HG03457 (cell line): ENCODE results near the gene PRKN.

Source experiments
- ATAC-seq: cut with Tn5 transposase; IDR thresholded peaks from one replicate; pipeline ENCODE4 v1.9.1; 2021; ENCODE audit warnings: moderate number of reproducible peaks; ENCODE audit not compliant: unreplicated experiment

Gene PRKN

DNA sequence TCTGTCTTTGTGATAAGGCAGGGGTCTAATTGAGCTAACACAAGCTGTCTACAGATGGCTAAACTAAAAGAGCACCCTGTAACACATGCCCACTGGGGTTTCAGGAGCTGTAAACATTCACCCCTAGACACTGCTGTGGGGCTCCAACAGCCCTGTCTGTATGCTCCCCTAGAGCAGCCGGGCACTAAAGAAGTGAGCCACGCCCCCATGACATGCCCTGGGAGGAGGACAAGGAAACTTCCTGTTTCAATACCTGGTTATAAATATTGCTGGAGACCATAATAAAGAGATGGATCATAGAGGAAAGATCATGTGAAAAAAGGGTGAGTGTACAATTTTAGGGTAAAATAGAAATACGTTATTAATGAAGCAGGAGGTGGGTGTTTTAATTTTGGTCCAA lies 786.0 kb downstream of the PRKN start:
- ATAC-seq: no peak

DNA sequence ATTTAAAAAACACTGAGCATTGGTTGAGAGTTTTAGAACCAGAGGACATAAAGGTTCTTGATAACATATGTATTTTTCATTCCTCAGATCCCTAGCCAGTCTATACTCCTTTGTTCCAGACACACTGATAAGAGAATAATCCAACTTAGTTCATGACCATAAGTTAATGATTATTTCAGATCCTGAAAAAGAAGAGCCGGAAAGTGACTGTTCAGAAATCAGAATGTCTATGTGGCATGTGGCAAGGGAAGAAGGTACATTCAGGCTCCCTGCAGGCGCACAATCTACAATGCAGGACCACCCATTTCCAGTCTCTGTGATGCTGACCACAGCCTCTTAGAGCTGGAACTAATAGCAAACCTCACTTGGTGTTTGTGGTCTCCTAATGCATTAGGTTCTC lies 787.0 kb downstream of the PRKN start:
- ATAC-seq: no peak

DNA sequence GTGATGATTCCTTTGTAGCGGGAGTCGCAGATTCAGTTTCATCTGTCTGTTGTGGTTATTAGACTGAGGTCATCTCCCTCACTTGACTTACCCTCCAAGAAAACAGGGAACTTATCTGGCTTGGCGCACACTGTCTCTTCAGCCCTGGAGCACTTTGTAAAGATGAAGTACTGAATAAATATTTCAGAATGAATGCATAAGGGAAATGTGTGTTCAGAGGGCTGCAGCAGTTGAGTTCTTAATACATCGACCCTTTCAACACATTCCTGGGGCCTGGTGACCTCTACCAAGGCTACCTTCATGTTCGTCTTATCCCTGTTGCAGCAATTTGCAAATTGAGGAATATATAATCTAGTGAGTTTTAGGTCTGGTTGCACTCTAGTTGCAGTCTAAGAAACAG lies 801.2 kb downstream of the PRKN start:
- no peak for ATAC-seq

DNA sequence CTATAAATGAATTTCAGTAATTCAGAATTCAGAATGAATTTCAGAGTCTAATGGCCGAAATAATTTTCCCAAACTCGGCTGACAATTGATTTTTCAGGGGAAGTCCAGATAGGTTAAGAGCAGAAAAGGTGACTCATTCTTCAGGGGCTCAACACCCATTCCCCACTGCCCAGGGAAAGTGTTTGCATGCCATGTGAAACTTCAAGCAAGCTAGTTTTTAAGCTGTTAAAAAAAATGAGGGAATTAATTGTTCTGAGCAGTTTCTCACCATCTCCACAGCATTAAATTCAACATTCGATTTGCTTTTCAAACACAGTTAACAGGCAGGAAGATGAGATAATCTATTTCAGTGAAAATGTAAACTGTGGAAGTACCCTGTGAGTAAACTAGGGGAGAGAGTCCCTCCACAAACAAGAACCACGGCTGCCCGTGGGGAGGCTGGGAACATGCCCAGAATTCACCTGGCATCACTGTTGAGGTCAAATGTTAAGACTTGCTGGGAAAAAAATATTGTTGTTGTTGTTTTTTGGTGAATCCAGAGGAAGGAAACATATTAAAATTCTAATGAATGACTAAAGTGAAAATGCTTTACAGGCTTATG lies 803.0 kb downstream of the PRKN start:
- ATAC-seq: no peak

DNA sequence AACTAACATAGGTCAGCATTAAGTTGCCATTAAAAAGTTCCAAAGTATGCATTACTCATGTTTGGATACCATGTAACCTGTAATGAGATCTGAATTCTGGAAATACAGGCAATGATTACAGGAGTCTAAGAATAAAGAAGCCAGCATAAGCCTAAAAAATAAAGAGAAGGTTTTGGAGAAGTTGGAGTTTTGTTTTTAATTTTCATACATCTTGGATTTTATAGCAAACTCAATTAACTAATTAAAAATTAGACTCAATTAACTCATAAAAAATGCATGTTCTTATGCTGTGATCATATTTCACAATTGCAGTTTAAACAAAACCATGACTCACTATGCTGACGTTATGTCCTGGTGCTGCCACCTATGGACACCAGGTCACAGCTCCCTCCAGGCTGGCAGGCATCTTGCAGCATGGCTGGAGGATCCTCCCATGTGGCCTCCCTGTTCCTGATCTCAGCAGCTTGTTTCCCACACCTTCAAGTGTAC lies 804.9 kb downstream of the PRKN start:
- ATAC-seq: no peak

DNA sequence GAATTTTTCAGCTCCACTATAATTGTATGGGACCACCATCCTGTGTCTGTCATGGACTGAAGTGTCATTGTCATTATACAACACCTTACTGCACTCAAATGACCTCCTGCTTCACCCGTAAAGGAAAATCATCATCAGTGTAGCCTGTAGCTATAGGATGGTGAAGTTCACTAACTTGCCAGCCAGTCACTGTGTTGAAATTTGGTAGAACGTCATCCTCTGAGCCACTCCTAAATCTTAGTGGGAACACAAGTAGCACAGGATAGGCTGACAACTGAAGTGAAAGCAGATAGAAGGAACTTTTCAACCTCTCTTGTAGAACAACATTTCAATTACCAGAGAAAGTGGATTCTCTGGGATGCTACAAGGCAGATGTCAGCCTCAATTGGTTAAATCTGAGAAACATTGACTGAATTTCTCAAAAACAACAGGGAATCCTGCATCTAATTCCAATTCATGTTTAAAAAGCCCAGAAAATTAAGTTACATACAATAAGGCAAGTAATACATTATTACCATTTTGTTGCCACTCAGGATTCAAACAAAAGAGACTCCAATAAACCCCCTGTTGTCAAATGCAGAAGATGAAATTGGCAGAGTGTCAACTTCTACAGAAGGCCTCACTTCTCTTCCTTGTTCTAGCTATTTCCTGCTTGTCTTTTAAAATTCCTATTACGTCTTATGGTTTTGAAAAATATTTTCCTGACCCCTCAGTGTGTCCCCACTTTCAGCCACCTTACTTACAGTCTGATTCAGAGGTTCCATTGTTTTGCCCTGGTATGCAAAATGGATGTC lies 805.8 kb downstream of the PRKN start:
- ATAC-seq: no peak

DNA sequence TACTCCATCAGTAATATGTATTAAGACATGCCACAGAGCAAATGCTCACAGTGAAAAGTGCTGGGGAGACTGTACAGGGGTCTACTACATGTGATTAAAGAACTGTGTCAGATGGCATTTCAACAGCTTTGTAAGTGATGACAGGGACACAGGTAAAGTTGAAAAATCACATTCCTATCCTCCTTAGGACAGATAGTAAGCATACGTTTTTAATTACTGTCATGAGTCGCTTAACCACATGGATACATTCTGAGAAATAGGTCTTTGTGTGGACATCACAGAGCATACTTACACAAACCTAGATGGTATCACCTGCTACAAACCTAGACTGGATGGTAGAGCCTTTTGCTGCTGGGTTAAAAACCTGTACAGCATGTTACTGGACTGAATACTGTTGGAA lies 807.9 kb downstream of the PRKN start:
- no peak for ATAC-seq

DNA sequence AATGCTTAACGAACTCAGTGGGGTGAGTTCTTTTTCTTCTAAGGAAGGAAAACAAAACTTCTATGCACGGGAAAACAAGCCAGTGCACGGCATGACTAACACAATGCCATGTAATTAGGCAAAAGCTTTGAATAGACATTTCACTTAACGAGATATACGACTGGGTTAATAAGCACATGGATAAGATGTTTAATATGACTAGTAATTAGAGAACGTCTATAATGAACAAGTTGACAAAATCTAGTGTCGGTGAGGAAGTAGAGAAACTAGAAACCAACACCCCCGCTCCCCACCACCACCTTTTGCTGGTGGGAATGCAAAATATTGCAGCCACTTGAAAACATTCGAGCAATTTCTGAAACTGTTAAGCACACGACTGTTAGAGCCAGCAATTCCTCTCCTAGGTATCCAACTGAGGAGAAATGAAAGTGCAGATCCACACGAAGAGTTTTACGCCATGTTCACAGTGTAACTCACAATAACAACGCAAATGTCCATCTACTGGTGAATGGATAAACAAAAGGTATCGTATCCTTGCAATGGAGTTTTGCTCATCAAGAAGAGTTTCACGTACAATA lies 808.8 kb downstream of the PRKN start:
- no peak for ATAC-seq

DNA sequence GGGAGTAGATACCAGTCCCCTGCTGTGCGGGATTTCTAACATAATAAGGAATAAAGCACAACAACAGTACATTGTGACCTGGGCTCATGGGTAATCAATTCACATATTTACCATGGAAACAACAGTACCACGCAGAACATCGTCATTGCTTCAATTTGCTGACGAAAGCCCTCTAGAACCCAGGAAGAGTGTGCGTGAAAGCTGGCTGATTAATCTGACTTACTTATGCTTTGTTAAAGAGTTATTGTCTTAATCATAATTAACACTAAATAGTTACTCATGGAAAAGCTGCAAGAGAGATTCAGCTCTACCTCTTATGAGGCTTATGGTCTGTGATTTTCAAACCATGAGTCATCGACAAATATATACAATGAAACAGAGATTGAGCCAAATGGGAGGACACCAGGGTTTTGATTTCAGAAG lies 809.4 kb downstream of the PRKN start:
- ATAC-seq: no peak

DNA sequence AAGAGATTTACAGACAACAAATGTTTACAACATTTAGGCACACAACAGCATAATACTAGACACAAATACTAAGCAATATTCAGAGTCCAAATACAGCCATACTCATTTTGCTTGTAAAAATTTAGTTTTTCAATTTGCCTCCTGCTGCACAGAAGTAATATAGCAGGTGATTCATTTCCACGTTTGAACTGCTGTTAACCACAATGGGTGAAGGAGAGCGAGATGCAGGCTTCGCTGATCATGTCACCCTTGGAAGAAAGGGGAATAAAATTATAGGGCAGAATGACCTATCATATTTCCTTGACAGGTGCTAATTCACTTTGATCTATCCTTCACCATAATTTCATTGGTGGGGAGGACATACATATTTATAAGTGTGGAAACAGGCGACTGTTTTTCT lies 809.9 kb downstream of the PRKN start:
- no peak for ATAC-seq

DNA sequence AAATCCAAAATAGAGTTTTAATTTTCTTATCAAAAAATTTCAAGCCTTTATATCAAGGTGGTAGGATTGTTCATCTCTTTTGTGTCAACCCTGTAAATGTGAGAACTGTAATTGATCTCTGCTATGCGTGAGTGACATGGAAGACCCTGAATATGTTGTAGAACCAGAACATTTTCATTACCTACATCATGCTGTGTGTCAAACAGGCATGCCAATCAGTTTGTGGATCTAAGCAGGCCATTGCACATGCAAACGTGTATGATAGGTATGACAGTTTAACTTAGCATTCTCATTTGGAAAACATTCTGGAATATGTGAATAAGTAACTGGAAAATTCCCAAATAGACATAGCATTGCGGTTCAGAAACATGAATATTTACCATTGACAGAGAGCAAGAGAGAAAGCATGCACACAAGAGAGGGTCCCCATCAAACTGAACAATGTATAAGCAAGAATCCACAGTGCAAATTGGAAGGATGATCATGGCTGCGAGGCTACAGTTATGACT lies 812.1 kb downstream of the PRKN start:
- ATAC-seq: no peak

DNA sequence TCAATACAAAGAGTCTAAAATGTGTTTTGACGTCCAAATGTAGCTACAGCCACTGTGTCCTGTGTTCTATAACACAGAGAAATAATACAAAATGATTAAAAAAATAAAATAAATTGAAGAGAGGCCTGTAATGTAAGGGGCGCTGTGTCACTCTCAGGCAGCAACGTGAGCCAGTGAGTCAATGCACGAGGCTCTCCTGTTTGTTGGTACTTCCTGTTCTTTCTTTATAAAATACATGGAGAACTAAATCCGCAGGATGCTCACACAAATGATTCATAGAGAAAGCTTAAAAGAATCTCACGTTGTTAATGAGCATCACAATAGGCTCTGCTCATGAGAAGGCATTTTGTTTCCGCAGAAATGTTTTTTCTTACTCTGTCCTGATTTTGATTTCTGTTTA lies 818.7 kb downstream of the PRKN start:
- no peak for ATAC-seq

DNA sequence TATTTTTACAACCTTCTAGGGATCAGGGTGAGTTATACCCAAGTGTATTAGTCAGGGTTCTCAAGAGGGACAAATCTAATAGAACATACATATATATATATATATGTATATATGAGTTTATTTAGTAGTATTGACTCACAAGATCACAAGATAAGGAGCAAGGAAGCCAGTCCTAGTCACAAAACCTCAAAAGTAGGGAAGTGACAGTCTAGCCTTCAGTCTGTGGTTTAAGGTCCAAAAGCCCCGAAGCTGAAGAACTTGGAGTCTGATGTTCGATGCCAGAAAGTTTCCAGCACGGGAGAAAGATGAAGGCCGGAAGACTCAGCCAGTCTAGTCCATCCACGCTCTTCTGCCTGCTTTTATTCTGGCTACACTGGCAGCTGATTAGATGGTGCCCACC lies 821.0 kb downstream of the PRKN start:
- ATAC-seq: no peak

DNA sequence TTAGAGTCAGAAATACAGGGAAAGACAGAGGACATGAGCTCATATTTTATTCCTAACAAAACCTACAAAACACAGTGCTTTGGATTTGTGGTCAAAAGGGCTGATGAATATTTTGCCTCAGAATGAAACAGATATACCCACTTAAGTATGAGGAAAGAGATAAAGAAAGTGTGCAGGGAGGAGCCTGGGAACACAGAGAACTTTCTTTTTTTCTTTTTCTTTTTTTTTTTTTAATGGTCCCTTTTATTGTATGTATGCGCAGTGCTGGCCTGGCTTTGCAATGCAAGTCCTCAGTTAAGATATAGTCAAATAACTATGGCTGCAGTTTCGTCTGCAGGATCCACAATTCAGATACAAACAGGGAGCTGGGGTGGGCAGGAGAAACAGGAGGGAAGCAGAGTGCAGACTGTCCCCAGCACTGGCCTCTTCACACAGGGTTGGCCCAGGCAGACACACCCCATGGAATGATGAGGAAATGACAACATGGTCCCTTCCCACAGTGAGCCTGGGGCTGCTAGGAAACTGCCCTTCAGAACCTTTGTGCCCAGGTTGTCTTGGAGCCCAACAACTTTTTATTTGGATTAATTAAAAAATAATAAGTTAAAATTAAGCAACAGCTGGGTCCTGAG lies 823.9 kb downstream of the PRKN start:
- no peak for ATAC-seq

DNA sequence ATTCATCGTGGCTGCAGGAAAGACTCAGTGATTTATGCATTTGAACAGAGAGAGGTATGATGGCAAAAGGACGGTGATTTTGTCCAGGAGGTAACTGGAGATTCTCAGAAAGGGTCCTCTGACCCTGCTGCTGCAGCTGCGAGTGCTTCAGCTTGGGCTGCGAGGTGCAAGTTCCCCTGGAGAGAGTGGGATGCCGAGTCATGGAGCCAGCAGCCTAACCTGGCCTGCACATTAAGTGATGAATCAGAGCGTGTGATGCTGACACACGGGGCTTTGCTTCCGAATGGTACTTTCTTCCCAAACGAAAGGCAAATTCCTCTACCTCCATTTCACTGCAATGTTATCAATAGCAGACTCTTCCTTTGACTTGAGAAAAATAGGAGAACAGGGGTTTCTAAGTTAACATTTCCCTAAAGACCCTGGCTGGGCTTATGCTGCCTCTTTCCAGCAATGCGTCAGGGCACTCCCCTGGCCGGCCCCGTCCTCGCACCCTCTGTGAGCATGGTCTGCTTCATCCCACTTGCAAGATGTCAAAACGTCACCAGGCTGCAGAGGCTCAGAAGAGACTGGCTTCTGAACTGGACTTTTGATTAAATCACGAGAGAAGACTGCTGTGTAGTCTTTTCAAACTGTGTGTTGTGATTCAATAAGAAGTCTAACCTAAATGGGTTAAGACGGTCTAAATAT lies 825.7 kb downstream of the PRKN start:
- ATAC-seq: no peak

DNA sequence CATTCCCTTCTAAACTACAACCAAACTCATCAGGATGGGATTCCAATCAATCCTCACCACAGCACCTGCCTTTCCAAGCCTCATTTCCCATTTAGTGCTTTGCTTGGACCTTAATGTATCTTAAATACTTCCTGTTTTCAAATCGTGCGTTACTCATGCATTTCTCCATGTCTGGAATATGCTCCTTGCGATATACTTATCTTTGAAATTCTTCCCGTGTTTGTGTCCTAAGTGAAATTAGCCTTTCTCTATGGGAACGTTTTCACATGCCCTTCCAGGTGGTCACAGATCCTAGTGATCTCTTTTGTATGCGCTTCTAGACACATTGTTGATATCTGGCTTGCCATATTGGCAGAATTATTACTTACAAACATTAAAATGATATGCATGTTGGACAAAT lies 833.1 kb downstream of the PRKN start:
- ATAC-seq: no peak

DNA sequence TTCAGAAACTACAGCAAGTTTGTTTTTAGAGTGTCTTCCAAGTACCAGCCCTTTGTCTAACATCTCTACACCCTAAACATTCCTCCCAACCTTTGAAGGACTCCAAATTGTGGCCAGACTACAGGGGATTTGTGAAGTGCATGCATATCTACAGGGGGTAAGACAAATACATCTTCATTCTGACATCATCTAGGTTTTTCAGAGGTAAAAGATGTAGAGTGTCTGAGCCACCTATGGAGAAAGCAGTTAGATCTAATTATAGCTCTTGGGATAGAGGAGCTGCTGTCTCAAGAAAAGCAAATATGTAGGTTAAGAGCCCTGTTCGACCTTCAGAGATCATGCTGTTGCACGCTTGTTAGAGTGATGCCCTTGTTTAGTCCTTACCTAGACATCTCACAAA lies 836.0 kb downstream of the PRKN start:
- no peak for ATAC-seq

DNA sequence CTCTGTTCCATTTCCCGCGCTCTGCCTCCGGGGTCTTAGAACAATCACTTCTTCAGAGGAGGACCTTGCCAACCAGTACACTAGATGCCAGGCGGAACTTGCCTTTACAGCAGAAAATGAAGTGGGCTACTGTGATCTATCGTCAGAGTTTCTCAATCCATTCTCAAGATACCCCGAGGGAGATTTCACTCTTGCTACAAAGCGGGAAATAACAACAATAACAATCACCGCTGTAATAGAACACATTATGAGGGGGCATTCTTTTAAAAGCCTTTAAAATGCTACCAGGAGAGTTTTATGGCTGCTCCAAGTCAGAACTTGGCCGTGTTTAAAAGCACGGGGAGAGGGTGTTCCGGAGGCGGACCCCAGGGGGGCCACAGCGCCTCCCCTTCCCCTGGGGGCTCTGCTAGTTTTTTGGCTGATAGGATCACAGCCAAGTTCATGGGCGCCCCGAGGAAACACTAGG lies 836.7 kb downstream of the PRKN start:
- no peak for ATAC-seq

DNA sequence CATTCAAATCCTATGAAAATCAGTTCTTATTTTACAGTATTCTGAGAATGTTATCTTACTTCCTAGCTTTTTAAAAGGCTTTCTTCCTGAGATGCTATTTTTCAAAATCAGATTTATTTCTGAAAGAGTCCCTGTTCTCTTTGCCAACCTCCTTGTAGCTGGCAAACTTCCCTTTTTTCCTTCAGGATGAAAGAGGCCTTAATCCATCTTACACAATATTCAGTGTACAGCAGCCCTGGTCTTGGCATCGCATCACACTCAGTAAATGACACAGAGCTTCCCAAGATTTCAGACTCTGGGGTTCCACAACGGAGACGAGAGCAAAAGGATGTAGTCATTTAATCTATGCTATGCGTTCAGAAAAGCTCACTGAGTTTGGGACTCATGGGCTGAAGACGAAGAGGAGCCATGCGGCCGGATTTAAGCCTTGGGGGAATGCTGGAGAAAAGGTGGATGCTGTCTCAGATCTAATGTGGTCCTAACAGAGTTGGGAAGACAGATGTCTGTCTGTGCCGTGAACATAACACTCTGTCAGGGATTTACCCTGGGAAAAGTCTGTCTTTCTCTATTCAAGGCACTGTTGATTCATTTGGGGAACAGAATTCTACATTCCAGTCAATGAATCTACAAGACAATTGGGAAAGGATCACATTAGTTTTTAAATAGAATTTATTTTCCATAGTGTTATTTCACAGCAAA lies 837.3 kb downstream of the PRKN start:
- no peak for ATAC-seq

DNA sequence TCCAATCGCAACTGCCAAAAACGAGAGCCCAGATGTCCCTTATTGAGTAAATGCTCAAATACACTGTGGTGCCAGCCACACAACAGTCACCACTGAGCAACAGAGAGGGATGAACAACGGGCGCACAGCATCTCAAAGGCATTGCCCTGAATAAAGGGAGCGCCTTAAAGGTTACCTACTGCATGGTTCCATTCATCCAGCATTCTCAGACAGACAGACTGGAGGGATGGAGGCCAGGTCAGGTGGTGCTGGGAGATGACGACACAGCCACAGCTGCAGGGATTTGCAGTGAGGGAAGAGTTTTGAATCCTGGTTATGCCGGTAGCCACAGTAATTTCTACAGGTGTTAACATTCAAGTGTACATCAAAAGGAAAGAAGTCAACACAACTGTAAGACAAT lies 838.2 kb downstream of the PRKN start:
- ATAC-seq: no peak
